SK-N-SH (cell line): ENCODE data around the gene RAB33B. TPM values are rescaled to one million over a fixed set of nuclear protein-coding genes. Genes with fewer than 3 reads are reported as not detected.

Experiments
- CTCF ChIA-PET: fragments of 300-600, 350-600 bp; formaldehyde crosslinking; extraction: SDS; loops from one replicate; lab custom pipeline; 2021; lab: Yijun Ruan, JAX
- POLR2A ChIA-PET: fragments of 350-600 bp; sonication (Branson Sonifier 250); formaldehyde crosslinking; extraction: SDS; loops from one replicate; lab custom pipeline; 2020; ENCODE audit warnings: antibody characterized with exemption, inconsistent platforms; lab: Yijun Ruan, JAX
- DNase-seq: peaks from one replicate; pipeline ENCODE4 v3.0.0; 2012
- H2AFZ ChIP-seq: fragments of 200-600 bp; sonication (generic); 2 replicates; pipeline ENCODE4 v1.8.1; 2016; ENCODE audit warnings: antibody characterized with exemption, mild to moderate bottlenecking, low read depth
- H3F3A ChIP-seq: fragments of 200-600 bp; sonication (generic); replicated peaks from 2 replicates; pipeline ENCODE3; 2016; ENCODE audit warnings: antibody characterized with exemption, mild to moderate bottlenecking; ENCODE audit not compliant: insufficient read depth
- H3K27ac ChIP-seq, 2 experiments: fragments of 200-500 bp in 1 of 2; fragments of 200-600 bp in 1 of 2; sonication (Bioruptor generic) in 1 of 2; sonication (generic), shearing (Covaris generic) in 1 of 2; 2 replicates each; pipeline versions ENCODE4 v1.5.1 to v1.6.1; 2014 to 2016; ENCODE audit warnings: low read depth in 2 of 2, inconsistent platforms in 1 of 2, low read length in 1 of 2, mild to moderate bottlenecking in 1 of 2, mixed read lengths in 1 of 2
- H3K27me3 ChIP-seq: fragments of 200-600 bp; sonication (generic), shearing (Covaris generic); 2 replicates; pipeline ENCODE4 v1.6.1; 2016; ENCODE audit warnings: mixed run types; ENCODE audit not compliant: insufficient read depth
- H3K36me3 ChIP-seq, 2 experiments: fragments of 200-500 bp in 1 of 2; fragments of 200-600 bp in 1 of 2; sonication (Bioruptor generic) in 1 of 2; sonication (generic) in 1 of 2; replicated peaks in 1 of 2; 2 replicates each; pipeline versions ENCODE3 to v1.5.1; 2014 to 2016; ENCODE audit warnings: low read length in 1 of 2, mild to moderate bottlenecking in 1 of 2; ENCODE audit not compliant: insufficient read depth in 2 of 2, control insufficient read depth in 1 of 2
- H3K4me1 ChIP-seq, 2 experiments: fragments of 200-500 bp in 1 of 2; fragments of 200-600 bp in 1 of 2; sonication (Bioruptor generic) in 1 of 2; sonication (generic), shearing (Covaris generic) in 1 of 2; 2 replicates each; pipeline versions ENCODE4 v1.5.1 to v1.6.1; 2014 to 2016; ENCODE audit warnings: low read depth in 1 of 2, low read length in 1 of 2, mixed run types in 1 of 2; ENCODE audit not compliant: insufficient read depth in 2 of 2, control insufficient read depth in 1 of 2
- H3K4me2 ChIP-seq: fragments of 200-600 bp; sonication (generic), shearing (Covaris generic); 2 replicates; pipeline ENCODE4 v1.6.1; 2017; ENCODE audit warnings: mixed run types
- H3K4me3 ChIP-seq, 2 experiments: fragments of 200-500 bp in 1 of 2; fragments of 200-600 bp in 1 of 2; sonication (Bioruptor generic) in 1 of 2; sonication (generic), shearing (Covaris generic) in 1 of 2; 2 replicates each; pipeline versions ENCODE4 v1.5.1 to v1.8.1; 2014 to 2016; ENCODE audit warnings: low read depth in 2 of 2, inconsistent platforms in 1 of 2, low read length in 1 of 2, mild to moderate bottlenecking in 1 of 2, mixed read lengths in 1 of 2, moderate library complexity in 1 of 2
- H3K79me2 ChIP-seq: fragments of 200-600 bp; sonication (generic); 2 replicates; pipeline ENCODE4 v1.8.1; 2017; ENCODE audit warnings: mild to moderate bottlenecking; ENCODE audit not compliant: insufficient read depth
- H3K9ac ChIP-seq: fragments of 200-600 bp; sonication (generic); 2 replicates; pipeline ENCODE4 v1.6.1; 2017; ENCODE audit warnings: mixed run types
- H3K9me2 ChIP-seq: fragments of 200-600 bp; sonication (generic); 2 replicates; pipeline ENCODE4 v1.6.1; 2017; ENCODE audit warnings: mixed run types
- H3K9me3 ChIP-seq: fragments of 200-600 bp; sonication (generic); 2 replicates; pipeline ENCODE4 v1.6.1; 2017; ENCODE audit warnings: mixed run types, mild to moderate bottlenecking, moderate library complexity
- H4K20me1 ChIP-seq: fragments of 200-600 bp; sonication (generic); 2 replicates; pipeline ENCODE4 v1.6.1; 2017; ENCODE audit warnings: mild to moderate bottlenecking, mixed run types; ENCODE audit not compliant: insufficient read depth
- CHD2 ChIP-seq: fragments of 150-350 bp; IDR thresholded peaks from 2 replicates; pipeline ENCODE4 v1.6.1; 2018; ENCODE audit warnings: low read length; ENCODE audit not compliant: partially characterized antibody
- FOSL2 ChIP-seq: IDR thresholded peaks from 2 replicates; pipeline ENCODE4 v1.4.0; 2012; ENCODE audit warnings: low read depth, mild to moderate bottlenecking, moderate library complexity, borderline replicate concordance
- MEF2A ChIP-seq: IDR thresholded peaks from 2 replicates; pipeline ENCODE4 v1.4.0; 2012; ENCODE audit warnings: low read depth, borderline replicate concordance
- NFIC ChIP-seq: IDR thresholded peaks from 2 replicates; pipeline ENCODE4 v1.4.0; 2012; ENCODE audit warnings: borderline replicate concordance
- RAD21 ChIP-seq: IDR thresholded peaks from 2 replicates; pipeline ENCODE4 v1.6.1; 2012; ENCODE audit warnings: mild to moderate bottlenecking, low read length
- RFX5 ChIP-seq: IDR thresholded peaks from 2 replicates; pipeline ENCODE4 v1.6.1; 2012; ENCODE audit warnings: mild to moderate bottlenecking, improper control_type of control experiment, low read length
- RXRA ChIP-seq: IDR thresholded peaks from 2 replicates; pipeline ENCODE4 v1.4.0; 2012; ENCODE audit warnings: low read depth, mild to moderate bottlenecking, borderline replicate concordance
- SMC3 ChIP-seq: IDR thresholded peaks from 2 replicates; pipeline ENCODE4 v1.6.1; 2012; ENCODE audit warnings: low read depth, low read length, improper control_type of control experiment
- TAF1 ChIP-seq: IDR thresholded peaks from 2 replicates; pipeline ENCODE4 v1.6.1; 2012; ENCODE audit warnings: low read depth, mild to moderate bottlenecking, low read length, moderate library complexity, borderline replicate concordance
- WGBS: methylation state at CpG from one replicate; pipeline ENCODE4 v1.1.6; 2017; ENCODE audit warnings: low lambda C conversion rate; 5-methylcytosine and 5-hydroxymethylcytosine counted together
- polyA plus RNA-seq, 3 experiments: library from polyadenylated mRNA; depleted of rRNA; stranded (reverse); fragments of >200 nt; gene quantifications; 2 replicates each; pipeline ENCODE4 v1.2.3, GENCODE V29; 2012
- TF ChIP-seq, protein P1 (sequence below): IDR thresholded peaks from 2 replicates; pipeline ENCODE4 v1.4.0; 2012; ENCODE audit warnings: low read depth
- TF ChIP-seq, protein P2 (sequence below): IDR thresholded peaks from 2 replicates; pipeline ENCODE4 v1.4.0; 2012; ENCODE audit warnings: low read depth, borderline replicate concordance
- TF ChIP-seq, protein P3 (sequence below): fragments of 200-600 bp; sonication (generic); IDR thresholded peaks from 2 replicates; pipeline ENCODE4 v1.6.1; 2017; ENCODE audit warnings: antibody characterized with exemption, mild to moderate bottlenecking, moderate library complexity

Gene RAB33B
- polyA plus RNA-seq, 1 of the 3 experiments (the other 2 are of a cell fraction), result 2.3 TPM

DNA sequence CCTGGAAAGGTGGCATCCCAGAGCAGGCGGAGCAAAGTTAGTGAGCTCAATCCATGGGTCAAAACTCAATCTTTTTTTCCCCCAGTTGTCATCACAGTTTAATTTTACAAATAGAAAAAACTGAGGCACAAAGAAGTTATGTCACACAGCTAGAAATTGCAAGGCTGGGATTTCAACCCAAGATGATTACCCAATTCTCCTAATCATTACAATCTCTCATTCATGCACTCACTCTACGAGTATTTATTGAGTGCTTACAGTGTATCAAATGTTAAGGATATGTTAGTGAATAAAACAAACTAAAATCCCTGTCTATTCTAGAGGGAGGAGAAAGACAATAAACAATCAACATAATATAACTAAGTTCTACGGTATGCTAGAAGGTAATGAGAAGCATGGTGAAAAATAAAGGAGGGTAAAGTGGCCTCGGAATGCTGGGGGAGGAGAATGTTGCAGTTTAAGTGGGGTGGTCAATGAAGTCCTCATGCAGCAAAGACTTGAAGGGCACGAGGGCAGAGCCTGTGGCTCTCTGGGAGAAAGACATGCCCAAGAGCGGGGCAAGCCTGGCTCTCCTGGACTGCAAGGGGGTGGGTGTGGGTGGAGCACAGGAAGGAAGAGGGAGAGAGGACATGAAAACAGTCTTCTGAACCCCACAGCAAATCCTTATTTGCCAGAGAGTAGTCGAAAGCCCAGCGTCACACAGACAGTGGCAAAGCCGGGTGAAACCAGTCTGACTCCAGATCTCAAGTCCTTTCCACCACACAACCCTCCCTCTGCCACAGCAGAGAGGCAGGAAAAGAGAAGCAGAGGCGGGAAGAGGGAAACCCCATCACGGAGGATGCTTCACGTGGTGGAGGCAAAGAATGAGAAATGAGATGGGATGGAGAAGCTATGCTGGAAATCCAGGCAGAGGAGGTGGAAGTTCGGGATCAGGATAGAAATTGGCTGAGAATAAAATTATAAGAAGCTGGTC, 48.3 kb downstream of the RAB33B start:
- 90% methylated on average over 13 of the region's 13 CpGs for WGBS
- TF ChIP-seq RFX5 (no peak), RXRA (no peak), RAD21 (no peak), NFIC (no peak), CHD2 (no peak), FOSL2 (no peak), SMC3 (no peak), TAF1 (no peak), MEF2A (no peak)
- TF ChIP-seq, protein P1, sequence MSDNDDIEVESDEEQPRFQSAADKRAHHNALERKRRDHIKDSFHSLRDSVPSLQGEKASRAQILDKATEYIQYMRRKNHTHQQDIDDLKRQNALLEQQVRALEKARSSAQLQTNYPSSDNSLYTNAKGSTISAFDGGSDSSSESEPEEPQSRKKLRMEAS, result no peak
- TF ChIP-seq, protein P2, sequence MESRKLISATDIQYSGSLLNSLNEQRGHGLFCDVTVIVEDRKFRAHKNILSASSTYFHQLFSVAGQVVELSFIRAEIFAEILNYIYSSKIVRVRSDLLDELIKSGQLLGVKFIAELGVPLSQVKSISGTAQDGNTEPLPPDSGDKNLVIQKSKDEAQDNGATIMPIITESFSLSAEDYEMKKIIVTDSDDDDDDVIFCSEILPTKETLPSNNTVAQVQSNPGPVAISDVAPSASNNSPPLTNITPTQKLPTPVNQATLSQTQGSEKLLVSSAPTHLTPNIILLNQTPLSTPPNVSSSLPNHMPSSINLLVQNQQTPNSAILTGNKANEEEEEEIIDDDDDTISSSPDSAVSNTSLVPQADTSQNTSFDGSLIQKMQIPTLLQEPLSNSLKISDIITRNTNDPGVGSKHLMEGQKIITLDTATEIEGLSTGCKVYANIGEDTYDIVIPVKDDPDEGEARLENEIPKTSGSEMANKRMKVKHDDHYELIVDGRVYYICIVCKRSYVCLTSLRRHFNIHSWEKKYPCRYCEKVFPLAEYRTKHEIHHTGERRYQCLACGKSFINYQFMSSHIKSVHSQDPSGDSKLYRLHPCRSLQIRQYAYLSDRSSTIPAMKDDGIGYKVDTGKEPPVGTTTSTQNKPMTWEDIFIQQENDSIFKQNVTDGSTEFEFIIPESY, result no peak
- TF ChIP-seq, protein P3, sequence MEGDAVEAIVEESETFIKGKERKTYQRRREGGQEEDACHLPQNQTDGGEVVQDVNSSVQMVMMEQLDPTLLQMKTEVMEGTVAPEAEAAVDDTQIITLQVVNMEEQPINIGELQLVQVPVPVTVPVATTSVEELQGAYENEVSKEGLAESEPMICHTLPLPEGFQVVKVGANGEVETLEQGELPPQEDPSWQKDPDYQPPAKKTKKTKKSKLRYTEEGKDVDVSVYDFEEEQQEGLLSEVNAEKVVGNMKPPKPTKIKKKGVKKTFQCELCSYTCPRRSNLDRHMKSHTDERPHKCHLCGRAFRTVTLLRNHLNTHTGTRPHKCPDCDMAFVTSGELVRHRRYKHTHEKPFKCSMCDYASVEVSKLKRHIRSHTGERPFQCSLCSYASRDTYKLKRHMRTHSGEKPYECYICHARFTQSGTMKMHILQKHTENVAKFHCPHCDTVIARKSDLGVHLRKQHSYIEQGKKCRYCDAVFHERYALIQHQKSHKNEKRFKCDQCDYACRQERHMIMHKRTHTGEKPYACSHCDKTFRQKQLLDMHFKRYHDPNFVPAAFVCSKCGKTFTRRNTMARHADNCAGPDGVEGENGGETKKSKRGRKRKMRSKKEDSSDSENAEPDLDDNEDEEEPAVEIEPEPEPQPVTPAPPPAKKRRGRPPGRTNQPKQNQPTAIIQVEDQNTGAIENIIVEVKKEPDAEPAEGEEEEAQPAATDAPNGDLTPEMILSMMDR, result no peak
- peaks cover 0 to 3% of the 10 kb centered on the region in 2 experiments for H3K36me3 ChIP-seq
- H3K27me3 ChIP-seq, result no peaks in the 10 kb centered on the region
- ChIA-PET CTCF (interaction anchor here (1.3 kb wide), 1 partner anchor 9 kb away, joined by 3 read pairs; no protein-coding TSS in a partner anchor), POLR2A (no interaction called here)
- H3F3A ChIP-seq, result no peaks in the 10 kb centered on the region
- no peaks in the 10 kb centered on the region for H4K20me1 ChIP-seq
- no peaks in the 10 kb centered on the region for H3K9me3 ChIP-seq
- H3K4me3 ChIP-seq, result no peak overlapping the region
- DNase-seq, result no peak
- H3K9ac ChIP-seq, result no peak overlapping the region
- H3K4me1 ChIP-seq, result no peaks in the 10 kb centered on the region; a peak in 1 of 4 replicates
- H3K9me2 ChIP-seq, result no peaks in the 10 kb centered on the region
- no peak overlapping the region for H3K27ac ChIP-seq
- no peaks in the 10 kb centered on the region for H3K79me2 ChIP-seq
- no peak overlapping the region for H3K4me2 ChIP-seq
- H2AFZ ChIP-seq, result no peak overlapping the region
